GM21367 (cell line): ENCODE data around the gene RASA3.

Experiments used
- ATAC-seq: cut with Tn5 transposase; IDR thresholded peaks from one replicate; pipeline ENCODE4 v1.9.1; 2021; ENCODE audit not compliant: unreplicated experiment

Gene RASA3

DNA sequence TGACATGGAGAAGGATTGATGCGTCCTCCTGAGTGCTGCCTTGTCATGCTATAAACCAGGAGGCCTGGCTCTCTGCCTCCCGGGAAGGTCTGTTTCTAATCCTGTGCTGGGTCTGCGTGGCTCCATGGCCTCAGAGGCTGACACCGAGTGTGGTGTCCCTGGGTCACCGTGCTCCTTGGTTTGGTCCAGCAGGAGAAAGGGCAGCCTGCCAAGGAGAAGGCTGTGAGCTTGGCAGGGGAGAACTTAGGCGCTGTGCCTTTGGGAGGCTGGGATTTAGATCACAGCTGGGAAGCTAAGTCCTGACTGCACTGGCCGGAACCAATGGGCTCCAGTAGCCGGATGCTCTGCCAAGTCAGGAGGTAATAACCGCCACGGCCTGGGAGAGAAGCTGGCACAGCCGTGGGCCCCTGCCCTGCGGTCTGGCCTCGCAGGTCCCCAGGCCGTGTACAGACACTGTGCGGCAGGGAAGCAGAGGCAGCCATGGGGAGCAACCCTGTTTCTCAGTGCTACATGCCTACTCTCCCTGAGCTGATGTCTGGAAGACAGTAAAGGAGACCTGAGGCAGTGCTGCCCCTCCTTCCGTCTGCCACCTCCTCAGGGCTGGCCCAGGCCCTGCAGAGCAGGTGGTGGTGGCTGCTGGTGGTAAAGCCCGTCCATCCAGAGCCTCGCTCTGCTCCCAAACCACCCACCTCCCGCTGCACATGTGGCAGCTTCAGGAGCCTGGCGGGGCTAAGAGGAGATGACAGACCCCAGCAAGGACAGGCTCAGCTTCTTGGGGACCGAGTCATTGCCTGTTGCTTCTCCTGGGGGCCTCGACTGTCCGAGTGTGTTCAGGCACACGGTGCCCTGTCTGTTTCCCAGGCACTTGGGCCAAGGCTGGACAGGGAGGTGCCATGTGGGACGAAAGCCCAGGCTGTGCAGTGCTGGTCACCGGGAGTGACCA lies 203.5 kb downstream of the RASA3 start:
- no peak for ATAC-seq
